GM19455 (cell line): Measurements from ENCODE around the gene CERK.

Experiments used
- ATAC-seq: cut with Tn5 transposase; IDR thresholded peaks from one replicate; pipeline ENCODE4 v1.9.1; 2021; ENCODE audit not compliant: unreplicated experiment

The CERK gene

DNA sequence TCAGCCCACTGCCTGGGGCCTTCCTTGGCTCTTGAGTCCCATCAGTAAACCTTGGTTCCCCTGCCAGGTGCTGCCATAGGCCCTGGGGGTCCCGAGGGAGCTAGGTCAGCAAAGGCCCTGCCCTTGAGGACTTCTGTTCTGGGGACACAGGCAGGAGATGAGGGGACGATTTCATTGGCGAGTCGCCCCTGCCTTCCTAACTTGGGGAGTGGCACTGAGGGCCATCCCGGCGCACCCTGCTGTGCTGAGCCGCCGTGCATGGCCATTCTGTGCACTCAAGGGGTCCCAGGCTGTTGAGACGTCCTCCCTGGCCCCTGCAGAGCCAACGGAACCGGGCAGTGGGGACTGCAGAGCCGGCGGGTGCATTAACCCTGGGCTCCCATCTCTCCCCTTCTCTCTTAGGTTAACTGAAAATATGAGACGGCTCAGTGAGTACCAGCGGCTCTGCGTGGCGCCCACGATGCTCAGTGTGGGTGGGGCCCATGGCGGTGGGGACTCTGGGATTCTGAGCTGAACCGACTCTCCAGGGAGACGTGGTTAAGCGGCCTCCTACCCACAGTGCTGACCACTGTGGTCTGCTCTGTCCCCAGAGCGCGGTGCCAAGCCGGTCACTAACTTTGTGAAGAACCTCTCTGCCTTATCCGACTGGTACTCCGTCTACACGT, 74.5 kb downstream of the CERK start:
- ATAC-seq: no peak

- no peak for ATAC-seq
Measured at GRCh38 chr22:46663001-46663400, 75.1 kb downstream of the CERK start.

DNA sequence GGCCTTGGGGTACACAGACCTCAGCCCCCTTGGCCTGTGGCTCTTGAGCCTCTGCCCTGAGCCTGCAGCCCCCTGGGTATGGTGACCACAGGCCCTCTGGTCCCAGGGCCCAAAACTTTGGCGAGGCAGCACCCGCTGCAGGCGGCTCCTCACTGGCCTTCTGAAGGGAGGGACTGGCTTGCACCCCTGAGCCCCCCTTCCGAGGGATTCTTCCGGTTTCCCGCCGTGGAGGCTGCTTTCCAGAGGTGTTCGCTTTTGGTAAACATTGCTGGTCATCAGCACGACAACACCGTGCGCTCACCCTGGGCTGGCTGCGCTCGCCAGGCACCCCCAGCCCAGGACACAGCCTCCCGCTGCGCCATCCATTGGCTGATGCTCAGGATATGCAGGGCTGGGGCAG, 75.8 kb downstream of the CERK start:
- ATAC-seq: no peak

DNA sequence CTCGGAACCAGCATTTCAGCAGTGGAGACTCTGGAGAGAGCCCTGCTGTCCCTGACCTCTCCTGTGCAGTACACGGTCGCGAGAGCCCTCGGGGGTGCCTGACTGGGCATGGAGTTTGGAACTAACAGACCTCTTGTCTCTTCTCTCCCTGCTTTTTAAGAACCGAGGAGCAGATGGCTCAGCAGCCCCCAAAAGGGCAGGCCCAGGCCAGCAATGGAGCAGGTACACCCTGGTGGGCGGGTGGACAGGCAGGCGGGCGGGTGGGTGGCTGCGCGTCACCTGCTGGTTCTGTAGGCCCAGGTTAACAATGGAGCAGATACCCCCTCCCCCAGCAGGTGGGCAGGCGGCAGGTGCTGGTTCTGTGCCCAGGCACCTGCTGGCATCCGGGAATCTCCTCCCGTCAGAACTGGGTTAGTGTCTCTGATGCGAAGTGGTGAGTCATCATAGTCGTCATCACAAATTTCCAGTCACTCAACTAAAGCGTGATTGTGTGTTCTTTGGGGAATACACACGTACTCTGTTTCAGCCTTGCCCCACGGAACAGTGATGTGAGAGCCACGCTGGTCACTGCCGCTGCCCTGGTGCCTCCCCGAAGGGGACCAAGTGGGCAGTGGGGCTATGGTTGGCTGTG, 76.7 kb downstream of the CERK start:
- no peak for ATAC-seq

DNA sequence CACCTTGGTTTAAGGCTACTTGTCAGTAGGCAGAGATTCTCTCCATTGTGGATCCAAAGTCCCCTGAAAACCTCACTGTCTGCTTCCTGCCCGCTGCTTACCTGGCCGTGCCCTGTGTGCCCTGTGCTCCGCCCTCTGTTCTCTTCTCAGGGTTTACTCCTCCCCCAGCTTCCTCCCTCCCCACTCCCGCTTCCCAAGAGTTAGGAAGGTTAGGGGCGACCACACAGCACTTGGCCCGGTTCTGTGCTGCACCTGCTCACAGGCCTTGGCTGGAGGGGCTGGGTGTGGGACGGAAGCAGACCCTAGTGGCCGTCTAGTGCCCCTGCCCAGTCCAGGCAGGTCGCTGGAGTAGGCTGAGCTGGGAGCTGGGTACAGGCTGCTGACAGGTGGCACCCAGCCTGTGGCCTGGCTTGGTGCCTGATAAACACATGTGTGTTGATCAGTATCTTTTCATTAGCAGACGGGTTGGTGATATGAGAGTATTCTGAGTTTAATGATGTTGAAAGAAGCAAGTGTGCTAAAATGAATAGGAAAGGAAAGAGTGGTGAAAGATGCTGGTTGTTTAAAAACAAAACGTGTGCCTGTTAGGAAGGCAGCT, 77.3 kb downstream of the CERK start:
- no peak for ATAC-seq

GRCh38 chr22:46659791-46660186, 78.3 kb downstream of the CERK start:
- ATAC-seq: no peak

DNA sequence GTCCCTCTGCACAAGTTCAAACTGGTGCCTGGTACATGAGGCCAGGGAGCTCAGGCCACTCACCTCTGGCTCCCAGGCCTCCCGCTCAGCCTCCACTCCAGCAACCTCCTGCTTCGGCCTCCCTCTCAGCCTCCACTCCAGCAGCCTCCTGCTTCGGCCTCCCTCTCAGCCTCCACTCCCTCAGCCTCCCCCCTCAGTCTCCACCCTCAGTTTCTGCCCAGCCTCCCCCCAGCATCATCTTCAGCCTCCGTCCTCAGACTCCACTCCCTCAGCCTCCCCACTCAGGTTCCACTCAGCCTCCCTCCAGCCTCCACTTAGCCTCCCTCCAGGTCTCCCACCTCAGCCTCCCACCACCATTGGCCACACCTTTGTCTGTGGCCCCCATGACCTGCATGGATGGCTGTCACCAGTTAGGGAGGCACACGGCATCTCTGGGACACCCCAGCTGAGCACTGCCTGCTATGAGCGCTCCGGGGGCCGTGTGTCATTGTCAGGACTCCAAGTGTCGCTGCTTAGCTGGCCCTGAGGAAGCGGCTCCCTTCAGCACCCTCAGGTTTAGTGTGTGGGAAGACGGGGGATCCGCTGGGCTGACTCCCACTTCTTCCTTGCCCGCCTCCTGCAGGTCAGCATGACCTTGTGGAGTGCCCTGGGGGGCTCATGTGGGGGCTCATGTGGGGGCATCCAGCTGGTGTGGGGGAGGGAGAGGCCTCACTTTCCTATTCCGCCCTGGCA, 78.8 kb downstream of the CERK start:
- ATAC-seq: no peak

- ATAC-seq: no peak
Measured at GRCh38 chr22:46657996-46658947, 79.8 kb downstream of the CERK start.

GRCh38 chr22:46657655-46657953, 80.4 kb downstream of the CERK start:
- no peak for ATAC-seq

DNA sequence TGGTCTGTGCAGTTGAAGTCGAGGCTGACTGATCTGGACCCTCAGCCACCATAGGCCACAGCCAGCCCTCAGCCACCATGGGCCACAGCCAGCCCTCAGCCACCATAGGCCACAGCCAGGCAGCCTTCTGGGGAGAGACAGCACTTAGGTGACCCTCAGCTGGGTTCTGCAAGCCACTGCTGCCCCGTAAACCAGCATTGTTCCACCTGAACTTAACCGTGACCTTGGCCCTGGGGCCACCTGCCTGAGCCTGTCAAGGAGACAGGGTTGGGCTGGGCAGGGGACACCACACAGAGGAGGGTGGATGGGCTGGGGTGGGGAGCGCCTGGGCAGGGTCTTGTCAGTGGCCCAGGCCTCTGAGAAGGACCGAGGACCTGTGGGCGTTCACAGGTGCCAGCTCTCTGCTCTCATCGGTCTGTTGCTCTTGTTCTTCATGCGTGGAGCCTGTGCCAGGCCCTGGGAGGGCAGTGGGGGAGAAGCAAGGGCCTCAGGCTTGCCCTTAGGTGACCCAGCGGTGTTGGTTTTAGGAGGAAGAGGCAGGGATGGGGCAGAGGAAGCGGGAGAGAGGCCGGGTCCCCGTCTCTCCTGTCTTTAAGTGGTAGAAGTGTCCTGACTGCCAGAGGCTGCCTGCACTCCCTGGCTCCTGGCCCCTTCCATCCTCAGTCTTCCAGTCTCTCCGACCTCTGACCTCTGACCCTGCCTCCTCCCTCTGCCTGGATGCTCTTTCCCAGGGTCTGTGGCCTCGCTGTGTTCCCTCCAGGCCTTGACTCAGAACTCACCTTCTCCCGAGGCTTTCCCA, 81.0 kb downstream of the CERK start:
- no peak for ATAC-seq

DNA sequence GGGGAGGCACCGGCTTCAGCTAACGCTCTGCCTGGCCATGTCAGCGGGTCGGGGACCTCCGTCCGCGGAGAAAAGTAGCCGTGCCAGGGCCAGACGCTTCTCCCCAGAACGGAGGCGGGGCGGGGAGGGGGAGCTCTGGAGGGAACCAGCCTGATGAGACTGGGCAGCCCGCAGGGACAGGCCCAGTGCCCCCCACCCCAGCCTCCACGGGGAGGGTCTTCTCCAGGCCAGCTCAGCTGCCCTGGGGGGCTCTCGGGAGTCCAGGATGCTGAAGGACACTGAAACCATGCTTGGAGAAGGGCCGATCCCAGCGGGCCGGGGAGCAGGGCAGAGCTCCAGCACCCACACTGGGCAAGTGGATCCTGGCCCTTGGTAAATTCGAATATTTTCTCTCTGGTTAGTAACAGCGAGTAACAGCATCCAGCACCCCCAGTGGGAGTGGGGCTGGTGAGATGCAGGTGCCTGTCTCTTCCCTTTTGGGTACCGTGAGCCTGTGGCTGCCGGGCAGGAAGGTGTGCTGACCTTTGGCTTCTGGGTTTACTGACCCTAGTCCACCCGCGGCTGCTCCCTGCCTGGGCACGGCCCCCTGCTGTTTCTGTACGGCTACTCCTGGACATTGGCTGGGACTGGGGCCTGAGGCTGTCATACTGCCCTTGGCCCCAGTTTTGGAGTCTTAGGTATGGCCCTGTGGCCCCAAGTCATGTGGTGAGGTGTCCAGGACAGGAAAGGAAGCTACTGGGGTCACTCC, 82.0 kb downstream of the CERK start:
- no peak for ATAC-seq

DNA sequence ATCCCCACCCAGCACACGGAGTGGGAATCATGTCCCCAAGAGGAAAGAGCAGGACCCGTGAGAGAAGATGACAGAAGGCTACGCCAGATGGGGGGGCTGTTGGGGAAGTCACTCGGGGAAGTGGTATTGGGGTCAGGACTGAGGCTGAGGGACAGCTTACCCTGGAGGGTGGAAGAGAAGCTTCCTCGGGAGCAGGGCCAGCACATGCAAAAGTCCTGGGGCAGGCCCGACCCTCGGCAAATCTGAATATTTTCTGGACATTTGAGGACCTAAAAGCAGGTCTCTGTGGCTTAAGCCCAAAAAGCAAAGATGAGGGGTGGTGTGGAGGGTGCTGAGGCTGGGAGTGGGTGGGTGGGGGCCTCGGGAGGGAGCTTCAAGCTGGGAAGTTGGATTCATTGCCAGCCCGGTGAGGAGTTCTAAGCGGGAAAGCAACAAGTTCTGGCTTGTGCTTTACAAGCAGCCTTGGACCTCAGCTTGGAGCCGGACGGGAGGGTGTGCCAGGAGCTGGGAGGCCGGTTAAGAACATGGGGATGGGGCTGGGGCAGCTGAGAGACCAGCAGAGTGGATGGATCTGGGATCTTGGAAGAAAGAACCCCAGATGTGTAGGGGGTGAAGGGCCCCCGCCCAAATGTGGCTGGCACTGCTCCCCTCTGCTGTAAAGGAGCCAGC, 83.0 kb downstream of the CERK start:
- no peak for ATAC-seq

DNA sequence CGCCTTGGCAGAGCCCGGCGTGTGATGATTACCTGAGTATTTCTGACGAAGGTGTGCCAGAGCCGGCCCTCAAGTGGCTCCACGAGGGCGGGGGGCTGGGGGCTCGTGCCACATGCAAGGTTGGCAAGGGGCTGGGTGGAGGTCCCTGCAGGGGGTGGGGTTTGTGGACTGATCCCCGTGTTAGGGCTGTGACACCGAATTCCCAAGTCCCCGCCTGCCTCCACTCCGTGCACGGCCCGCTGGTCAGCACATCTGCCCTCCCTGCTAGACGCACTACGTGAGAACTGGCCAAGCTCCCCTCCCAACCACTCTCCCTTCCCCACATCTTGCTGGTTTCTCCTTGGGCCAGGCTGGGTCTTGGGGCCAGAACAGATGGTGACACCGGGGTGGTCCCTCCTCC, 83.6 kb downstream of the CERK start:
- ATAC-seq: no peak

- ATAC-seq: no peak
Measured at GRCh38 chr22:46653596-46653995, 84.5 kb downstream of the CERK start.

DNA sequence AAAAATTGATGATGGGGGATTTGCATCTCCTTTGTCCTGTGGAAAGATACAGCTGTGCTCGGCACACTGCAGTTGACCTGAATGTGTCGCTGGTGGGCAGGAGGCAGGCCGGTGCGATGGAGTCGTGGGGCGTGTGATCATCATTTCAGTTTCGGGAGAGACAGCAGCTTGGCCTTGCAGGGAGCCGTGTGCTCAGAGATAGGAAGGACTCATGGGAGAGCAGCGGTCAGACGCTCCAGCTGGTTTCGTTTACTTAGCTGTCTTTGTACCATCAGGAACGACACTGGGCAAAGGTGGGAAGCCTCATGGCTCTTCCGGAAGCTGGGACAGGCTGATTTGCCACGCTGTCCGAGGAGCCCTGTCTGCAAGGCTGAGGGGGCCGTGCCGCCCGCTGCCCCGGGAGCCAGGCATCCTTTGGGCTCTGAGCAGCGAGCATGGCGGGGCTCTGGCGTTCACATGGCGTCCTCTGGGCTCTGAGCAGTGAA, 85.2 kb downstream of the CERK start:
- ATAC-seq: no peak

GRCh38 chr22:46652081-46652846, 85.8 kb downstream of the CERK start:
- ATAC-seq: no peak

- ATAC-seq: no peak
Measured at GRCh38 chr22:46651316-46651715, 86.7 kb downstream of the CERK start.
